GM18858 (cell line): ENCODE data around the gene RGS6.

Source experiments
- ATAC-seq: cut with Tn5 transposase; IDR thresholded peaks from one replicate; pipeline ENCODE4 v1.9.1; 2021; ENCODE audit not compliant: unreplicated experiment

Gene RGS6

DNA sequence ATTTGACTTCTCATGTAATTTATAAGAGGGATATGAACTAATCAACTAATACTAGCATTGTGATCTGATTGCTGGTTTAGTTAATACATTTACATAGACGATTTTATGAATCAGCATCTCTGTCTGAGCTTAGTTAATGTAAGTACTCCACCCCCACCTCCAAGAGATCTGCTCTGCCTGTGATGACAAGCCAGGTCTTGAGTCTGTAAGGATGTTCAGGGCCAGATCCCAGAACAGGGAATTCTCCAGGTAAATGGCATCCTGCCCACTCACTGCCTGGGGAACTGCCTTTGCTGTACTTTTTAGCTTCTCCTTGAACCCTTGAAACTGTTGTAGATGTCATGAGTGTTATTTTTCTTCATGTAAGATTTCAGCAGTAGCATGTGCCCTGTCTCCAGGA, 289.8 kb downstream of the RGS6 start:
- no peak for ATAC-seq

DNA sequence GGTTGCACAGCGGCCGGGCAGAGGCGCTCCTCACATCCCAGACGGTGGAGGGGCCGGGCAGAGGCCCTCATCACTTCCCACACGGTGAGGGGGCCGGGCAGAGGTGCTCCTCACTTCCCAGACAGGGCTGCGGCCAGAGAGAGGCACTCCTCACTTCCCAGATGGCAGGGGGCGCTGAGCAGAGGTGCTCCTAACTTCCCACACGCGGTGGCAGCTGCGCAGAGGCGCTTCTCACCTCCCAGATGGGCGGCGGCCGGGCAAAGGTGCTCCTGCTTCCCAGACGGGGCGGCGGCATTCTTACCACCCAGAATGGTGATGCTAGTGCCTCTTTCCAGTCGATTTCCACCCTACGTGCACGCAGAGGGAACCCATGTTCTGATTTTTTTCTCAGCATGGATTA, 304.4 kb downstream of the RGS6 start:
- ATAC-seq = no peak

DNA sequence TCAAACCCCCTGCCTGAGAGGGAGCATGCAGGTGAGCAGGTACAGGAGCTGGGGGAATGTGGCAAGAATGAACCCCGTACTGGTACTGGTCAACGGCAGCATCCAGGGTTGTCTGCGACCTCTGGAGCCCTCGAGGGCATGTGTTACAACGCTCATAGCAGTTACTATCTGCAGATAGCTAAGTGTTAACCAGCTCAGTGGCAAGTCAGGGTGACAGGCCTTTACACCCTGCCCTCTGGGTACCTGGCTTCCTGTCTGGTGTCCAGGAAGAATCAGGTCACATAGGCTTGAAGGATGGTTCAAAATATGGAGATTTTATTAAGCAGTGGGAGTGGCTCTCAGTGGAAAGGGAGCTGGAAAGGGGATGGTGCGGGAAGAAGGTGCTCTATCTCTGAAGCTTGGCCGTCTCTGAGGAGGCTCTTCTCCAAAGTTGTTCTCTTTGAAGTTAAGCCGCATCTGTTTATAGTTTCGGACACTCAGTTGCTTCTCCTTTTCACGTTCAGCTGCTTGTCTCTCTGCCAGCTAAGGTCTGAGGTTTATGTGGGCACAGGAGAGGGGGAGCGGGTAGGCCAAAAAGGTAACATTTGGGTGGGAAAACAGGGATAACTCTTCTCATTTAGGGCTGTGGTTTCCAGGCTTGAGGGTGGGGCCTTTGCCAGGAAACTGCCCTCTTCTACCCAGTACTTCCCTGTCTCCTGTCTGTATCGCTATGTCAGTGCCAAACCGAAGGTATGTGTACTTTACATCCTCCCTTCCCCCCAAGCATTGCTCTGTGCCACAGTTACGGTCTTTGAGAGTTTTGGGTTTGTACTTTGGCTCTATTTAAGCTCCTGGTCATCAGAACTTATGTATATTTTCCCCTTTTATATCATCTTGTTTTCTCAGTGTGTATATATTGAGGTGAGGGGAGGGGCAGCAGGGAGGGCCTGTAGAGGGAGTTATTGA, 305.8 kb downstream of the RGS6 start:
- no peak for ATAC-seq

DNA sequence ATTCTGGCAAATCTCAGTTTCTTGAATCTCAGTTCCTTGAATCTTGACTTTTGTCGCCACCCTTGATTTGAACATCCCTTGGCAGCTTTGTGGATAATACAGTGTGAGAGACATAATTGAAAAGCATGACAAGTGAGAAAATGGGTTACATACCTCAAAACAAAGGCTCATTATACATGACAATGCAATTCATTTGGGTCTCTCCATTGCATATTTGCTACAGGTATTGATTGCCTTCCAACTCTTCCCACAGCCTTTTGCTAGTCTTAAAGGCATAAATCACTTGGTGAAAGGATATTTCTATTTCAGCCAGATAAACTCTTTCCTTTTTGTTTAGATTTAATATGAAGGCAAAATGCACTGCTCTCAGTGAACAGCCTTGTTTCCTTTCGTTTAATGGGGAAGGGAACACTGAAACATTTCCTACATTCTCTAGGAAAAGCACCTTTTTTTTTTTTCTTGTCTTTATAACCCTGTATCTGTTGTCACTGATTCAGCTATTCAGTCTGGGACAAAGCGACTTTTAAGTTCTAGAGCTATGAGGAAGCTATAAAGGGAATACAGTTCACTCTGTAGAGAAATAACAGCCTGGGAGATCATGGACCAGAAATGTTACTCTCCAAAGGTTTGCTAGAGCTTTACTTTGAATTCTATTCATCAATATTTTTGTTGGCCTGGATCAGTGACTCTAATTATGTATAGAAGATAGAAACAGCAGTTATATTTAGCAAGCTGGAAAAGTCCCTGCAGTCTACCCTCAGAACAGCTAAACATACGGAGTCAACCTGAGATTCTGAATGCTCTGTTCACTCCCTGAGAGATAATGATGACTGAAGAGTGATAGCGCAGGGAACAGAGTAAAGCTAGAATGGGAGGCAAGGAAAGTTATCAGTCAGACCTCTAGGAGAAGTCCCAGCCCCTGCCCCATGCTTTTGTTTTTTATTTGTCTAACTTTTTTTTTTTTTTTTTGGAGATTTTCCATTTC, 311.4 kb downstream of the RGS6 start:
- ATAC-seq = no peak

DNA sequence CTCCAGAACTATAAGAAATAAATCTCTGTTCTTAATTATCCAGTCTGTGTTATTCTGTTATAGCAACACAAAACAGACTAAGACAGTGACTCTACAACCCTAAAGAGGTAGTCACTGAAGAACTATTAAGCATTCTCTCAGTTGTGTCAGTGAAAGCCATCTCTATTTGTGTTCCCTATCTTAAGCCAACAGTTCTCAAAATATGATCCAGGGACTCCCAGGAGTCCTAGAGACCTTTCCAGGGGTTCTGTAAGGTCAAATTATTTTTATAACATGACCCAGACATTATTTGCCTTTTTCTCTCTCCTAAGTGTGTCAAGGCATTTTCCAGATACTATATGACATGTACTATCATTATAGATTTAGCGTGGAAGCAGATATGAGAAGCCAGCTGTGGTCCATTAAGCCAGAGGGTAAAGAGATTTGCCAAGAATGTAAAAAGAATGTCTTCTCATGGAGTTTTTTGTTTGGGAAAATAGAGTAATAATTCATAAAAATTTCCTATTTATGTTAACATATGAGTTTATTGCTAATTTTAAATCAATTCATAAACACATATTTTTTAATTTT, 315.8 kb downstream of the RGS6 start:
- ATAC-seq = no peak

DNA sequence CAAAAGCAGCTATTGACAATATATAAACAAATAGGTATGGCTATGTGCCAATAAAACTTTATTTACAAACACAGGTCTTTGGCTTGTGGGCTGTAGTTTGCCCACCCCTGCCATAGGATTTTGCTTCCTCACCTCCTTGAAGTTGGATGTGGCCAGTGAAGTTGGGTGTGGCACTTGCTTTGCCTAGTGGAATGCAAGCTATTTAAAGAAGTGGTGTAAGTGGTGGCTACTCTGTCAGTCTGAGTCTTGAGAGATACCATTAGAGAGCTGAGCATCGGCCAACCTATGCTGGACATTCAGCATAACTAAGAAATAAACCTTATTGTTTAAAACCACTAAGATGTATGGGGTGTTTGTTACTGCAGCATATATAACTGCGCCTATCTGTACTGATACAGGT, 321.3 kb downstream of the RGS6 start:
- no peak for ATAC-seq

DNA sequence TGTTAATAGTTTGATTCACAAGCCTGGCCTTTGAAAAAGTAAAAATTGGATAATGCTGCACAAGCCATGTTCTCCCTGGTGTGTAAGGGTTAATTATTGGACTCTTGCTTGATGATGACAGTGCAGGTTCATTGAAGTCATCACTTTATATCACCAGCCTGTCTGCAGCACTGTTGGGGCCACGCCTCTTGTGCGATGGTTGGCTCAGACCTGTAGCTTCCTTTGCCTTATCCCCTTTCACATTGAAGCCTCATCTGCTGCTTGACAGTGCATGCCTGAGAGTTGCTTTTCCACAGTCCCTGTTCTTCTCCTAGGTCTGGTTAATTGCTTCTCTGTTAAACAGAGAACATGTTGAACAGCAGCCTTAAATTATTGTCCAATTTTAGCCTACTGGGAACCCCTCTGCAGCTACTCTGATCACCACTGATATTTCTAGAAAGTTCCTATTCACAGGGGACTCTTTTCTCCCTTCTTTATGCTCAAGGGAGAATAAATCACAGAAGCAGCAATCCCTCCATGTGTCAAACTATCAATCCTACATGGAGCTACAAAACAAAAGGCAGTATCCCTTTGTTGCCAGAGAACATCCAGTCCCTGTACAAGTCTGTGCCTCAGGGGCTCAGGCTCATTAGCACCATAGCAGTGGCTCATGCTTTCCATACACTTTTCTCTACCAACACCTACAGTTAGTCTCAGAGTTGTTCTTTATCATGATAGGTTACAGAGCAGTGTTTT, 322.1 kb downstream of the RGS6 start:
- no peak for ATAC-seq

DNA sequence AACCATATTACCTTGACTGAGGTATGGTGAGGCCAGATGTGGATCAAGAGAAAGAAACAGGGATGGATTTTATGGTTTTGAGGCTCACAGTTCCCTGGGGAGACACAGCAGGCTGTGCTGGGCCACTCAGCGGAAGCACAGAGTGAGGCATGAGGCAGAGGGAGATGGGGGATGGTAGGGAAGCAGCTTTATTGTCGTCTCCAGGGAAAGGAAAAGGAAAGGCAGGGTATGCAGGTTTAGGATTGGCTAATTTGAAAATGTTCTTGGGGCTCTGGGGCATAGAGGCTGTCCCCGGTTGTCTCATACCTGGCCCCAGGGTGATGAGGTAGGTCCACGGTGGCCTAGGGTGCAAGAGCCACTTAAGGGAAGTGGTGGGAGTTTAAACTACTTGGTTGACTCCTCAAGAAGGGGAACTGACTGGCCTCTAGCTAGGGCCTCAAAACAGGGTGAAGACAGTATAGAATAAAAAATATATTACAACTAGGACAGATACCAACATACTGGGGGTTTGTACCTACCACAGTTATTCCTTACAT, 322.8 kb downstream of the RGS6 start:
- ATAC-seq = no peak

DNA sequence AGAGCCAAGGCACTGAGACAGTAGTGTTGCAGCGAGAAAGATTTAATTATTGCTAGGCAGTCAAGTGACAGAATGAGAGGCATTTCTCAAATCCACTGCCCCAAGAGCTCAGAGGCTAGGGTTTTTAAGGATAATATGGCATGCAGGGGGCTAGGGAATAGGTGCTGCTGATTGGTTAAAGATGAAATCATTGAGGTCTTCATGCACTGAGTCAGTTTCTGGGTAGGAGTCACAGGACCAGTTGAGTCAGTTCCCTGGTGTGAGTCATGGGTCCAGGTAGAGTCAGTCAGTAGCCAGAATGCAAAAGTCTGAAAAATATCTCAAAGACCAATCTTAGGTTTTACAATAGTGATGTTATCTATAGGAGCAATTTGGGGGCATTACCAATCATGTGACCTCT, 323.8 kb downstream of the RGS6 start:
- ATAC-seq = no peak

DNA sequence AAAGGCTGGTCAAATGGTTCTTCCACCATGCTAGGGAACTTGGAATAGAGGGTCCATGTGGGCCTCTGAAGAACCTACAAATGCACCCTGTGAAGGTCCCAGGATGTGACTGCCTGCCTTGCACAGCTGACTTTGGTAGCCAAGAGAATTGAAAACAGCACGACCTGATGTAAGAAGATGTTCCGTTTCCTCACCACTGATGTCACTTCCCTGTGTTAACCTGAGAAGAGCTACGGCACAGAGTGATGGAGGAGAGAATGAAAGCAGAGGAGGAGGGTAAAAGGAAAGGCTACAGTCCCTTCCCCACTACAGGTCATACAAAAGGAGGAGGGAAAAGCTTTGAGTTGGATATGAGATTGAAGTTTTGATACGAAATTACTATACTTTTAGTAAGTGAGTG, 328.8 kb downstream of the RGS6 start:
- ATAC-seq = no peak

DNA sequence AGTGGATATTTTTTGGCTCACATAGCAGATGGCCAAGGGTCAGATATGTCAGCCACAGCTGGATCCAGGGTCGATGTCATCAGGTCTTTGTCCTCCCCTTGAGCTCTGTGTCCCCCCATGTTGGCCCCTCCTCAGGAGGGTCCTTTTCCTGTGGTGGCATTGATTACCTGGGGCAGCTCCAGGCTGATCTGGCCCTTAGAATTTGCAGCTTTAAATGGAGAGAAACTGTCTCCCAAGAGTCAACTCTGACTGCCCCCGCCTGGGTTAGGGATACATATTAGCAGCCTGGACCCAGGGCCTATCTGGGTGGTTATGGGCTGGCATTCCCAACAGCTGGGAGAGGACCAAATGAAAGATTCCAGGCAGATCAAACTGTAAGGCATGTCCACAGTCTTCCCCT, 330.5 kb downstream of the RGS6 start:
- no peak for ATAC-seq

DNA sequence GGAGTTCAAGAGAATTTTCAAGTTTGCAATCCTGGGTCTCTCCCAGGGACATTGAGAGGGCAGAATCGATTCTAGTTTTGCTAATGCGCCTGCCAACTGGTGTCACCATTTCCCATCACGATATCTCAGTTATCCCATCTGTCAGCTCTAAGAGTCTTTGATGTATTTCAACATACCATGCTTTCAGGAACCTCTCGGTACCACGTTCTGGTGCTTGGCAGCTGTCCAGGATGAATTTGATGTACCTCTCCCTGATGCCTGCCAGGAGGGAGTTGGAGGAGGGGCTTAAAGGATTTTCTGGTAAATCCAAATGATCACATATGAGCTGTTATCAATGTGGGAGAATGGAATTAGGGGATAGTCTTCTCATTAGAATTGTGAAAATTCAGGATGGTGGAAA, 332.5 kb downstream of the RGS6 start:
- ATAC-seq = no peak

DNA sequence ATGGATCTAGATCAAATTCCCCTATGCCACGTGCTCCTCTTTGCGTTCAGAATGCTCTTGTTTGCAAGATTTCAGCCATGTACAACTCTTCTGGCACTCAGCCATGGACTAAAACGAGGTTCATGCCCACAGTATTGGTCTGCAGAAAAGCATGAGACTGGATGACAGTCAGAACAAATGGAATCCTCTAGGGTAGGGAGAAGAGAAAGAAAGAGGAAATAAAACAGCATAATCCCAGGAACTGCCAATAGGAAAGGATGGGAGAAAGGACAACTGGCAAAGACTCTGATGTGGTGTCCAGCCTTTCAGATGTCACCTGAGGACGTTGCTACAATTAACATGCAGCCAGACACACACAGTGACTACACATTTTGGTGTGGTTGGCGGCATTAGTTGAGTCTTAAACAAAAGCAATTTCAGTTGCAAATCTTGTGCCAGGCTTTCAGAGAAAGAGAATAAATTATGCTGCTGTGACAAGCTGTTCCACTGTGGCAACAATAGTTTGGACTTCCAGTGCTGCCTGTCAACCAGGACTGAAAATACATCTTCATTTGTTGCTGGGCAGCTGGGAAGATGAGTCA, 338.0 kb downstream of the RGS6 start:
- no peak for ATAC-seq

DNA sequence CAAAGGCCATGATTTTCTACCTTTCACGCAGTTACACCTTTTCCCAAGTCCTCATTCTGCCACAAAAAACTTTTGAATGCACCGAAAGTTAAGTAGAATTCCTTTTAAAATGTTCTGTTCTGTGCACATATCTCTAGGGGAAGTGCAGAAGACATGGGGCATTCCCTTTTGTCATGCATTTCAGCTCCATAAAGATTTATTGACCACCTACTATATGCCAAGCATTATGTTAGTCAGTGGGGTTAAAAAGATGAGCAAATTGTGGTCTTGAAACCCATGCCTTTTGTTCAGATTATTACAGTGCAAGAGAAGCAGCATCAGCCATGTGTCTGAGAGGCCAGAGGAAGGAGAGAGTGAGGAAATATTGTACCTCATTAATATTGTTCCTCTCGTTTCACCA, 338.5 kb downstream of the RGS6 start:
- ATAC-seq = no peak

DNA sequence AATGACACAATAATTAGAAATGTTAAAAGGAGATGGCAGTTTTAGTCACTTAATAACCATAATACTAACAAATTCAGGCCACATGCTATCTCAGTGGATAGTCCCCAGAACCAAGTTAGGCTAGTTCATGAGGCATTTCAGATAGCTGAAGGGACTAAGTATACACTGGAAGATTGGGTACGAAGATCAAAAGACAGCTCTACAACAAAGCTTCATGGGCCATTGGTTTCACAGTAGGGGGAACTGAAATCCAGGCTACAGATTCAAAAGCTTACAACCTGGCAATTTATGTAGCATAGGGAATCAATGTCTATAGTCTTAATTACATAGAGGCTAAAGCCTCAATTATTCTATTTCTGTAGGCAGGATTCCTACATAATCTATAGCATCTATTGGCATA, 343.0 kb downstream of the RGS6 start:
- no peak for ATAC-seq

DNA sequence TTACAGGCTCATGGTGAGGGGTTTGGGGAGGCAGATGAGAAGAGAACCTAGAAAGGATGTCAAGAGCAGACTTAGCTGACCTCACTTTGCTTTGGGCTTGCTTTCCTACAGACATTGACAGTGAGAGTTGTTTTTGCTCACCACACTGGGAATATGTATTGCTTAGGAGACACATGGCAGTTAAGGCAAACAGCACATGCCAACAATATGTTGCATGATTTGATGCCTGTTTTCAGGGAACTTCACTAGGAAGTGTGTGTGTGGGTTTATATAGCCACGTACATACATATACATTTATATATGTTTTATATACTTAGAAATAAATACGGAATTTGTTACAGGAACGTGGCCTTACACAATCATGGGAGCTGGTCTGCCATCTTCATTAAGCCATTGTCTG, 346.1 kb downstream of the RGS6 start:
- no peak for ATAC-seq

DNA sequence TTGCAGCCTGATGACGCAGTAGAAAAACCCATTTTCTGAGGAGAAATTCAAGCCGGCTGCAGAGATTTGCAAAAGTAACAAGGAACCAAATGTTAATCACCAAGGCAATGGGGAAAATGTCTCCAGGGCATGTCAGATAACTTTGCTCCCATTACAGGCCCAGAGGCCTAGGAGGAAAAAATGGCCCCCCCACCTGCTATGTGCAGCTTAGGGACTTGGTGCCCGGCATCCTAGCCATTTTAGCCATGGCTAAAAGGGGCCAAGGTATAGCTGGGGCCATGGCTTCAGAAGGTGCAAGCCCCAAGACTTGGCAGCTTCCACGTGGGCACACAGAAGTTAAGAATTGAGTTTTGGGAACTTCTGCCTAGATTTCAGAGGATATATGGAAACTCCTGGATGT, 351.9 kb downstream of the RGS6 start:
- no peak for ATAC-seq

DNA sequence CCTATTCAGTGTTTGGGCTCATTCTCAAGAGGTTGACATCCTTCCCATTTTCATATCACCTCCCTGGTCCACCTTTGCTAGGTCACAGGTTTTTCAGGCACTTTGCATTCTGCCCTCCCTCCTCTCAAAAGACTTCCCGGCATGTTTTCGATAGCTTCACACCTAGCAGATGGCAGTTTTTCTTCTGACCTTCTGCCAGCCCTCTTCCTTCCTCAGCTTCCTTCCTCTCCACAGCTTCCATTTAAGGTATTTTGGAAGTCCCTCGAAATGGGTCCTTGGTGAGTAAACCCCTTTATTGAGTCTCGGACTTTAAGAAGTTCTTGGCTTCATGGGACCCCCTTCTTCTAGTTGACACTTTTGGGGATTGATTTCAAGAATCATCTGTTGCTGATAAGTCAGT, 358.0 kb downstream of the RGS6 start:
- no peak for ATAC-seq

DNA sequence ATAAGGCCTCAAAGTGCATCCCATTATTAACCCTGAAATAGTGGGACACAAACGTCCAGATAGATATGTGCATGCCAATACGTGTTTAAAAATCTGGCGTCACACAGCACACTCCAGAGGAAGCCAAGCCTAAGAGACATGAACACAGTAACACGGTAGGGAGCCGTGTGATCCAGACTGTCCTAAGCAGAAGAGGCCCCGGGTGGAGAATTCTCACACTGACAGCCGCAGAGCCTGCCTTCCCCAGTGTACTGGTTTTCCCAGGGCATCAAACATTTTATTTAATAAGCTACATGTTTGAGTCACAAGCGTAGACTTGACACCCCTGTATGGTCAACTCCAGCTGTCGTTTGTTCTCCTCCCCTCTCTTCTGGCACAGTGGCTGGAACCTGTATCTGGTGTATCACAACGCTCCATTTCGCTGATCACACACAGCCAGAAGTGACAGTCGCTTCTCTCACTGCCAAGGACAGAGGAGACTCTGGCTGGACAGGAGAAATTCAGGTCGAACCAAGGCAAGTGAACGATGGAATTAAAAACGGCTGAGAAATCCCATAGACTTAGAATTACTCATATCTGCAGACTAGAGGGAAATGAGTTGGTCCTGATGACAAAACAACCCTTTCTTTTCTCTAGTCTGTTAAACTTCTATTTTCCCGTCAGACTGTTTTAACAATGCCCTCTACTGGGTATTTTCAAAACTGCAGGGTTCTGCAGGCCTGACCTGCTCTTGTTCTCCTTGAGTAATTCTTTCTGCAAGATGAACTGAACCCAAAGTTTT, 359.9 kb downstream of the RGS6 start:
- ATAC-seq = no peak

DNA sequence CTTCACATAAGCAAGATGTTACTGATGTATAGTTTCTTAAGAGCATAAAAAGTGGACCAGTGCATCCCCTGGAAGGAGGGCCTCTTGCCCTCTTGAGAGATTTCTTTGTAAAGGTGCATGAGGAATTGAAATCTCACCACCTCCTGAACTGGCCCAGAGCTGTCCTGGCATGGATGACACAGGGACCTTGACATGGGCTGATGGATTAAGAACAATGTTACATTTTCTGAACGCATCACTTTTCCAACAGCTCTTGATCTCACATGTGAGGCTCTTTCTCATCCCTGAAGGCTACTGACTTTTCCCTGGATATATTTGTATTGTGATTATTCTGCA, 360.4 kb downstream of the RGS6 start:
- ATAC-seq = no peak
